Right forelimb (tissue), 1 donor: ENCODE data around the gene KLHL26.
"Not testable (repeated sequence)": the region's sequence is repeated elsewhere in the genome, so short reads cannot be mapped to it uniquely, and the experiment has no call there.

ENCODE experiments used
- DNase-seq: peaks from one replicate; pipeline ENCODE4 v3.0.0-alpha.2; 2018

The KLHL26 gene

GRCh38 chr19:18667531-18668251, 30.9 kb downstream of the KLHL26 start:
- no peak for DNase-seq

DNA sequence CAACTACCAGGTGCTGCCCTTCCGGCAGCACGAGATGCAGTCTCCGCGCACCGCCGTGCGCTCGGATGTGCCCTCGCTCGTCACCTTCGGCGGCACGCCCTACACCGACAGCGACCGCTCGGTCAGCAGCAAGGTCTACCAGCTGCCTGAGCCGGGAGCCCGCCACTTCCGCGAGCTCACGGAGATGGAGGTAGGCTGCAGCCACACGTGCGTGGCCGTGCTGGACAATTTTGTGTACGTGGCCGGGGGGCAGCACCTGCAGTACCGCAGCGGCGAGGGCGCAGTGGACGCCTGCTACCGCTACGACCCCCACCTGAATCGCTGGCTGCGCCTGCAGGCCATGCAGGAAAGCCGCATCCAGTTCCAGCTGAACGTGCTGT, 31.4 kb downstream of the KLHL26 start:
- no peak for DNase-seq

DNA sequence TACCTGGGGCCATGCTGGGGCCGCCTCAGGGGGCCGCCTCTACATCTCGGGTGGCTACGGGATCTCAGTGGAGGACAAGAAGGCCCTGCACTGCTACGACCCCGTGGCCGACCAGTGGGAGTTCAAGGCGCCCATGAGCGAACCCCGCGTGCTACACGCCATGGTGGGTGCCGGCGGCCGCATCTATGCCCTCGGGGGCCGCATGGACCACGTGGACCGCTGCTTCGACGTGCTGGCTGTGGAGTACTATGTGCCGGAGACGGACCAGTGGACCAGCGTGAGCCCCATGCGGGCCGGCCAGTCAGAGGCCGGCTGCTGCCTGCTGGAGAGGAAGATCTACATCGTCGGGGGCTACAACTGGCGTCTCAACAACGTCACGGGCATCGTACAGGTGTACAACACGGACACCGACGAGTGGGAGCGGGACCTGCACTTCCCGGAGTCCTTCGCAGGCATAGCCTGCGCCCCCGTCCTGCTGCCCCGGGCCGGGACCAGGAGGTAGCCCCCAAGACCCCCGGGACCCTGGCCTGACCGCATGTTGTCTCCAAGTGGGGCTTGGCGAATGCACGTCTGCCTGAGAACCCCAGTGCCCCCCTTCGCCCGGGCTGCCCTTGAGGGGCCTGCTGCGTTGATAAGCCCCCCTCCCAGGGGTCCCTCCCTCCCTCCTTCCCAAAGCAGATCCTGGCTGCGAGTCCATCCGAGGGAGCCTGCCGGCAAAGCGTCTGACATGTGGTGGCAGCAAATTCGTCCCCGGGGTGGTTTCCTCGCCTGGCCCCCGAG, 32.1 kb downstream of the KLHL26 start:
- DNase-seq = no peak

DNA sequence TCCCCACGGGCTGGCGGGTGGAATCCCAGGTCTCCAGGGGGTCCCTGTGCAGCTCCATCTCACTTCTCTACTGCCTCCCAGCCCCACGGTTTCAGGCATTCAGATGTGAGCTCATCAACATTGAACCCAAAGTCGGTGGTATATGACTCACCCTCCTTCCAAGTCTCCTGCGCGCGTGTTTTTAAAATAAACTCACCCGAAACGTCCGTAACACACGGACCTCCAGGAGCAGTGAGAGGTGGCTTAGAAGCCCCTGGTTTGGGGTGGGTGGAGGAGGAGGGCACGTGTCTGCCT, 32.6 kb downstream of the KLHL26 start:
- no peak for DNase-seq

DNA sequence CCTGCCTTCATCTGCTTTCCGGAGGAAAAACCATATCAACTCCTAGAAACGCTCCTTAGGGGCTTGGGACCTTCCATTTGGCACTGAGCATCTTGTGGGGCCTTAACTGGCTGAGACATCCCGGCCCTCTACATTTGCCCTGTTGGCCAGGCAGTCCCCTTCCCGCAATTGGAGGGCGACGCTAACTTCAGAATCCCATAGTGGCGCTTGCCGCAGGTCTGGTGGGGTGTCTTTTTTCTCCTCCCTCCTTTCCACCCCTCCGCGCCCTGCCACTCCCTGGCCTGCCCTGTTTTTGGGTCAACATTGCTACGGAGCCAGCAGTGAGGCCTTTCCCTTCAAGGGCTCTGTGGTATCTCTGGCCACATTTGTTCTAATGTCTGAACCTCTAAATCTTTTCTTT, 33.1 kb downstream of the KLHL26 start:
- DNase-seq = no peak

GRCh38 chr19:18670312-18670711, 33.5 kb downstream of the KLHL26 start:
- DNase-seq = no peak

DNA sequence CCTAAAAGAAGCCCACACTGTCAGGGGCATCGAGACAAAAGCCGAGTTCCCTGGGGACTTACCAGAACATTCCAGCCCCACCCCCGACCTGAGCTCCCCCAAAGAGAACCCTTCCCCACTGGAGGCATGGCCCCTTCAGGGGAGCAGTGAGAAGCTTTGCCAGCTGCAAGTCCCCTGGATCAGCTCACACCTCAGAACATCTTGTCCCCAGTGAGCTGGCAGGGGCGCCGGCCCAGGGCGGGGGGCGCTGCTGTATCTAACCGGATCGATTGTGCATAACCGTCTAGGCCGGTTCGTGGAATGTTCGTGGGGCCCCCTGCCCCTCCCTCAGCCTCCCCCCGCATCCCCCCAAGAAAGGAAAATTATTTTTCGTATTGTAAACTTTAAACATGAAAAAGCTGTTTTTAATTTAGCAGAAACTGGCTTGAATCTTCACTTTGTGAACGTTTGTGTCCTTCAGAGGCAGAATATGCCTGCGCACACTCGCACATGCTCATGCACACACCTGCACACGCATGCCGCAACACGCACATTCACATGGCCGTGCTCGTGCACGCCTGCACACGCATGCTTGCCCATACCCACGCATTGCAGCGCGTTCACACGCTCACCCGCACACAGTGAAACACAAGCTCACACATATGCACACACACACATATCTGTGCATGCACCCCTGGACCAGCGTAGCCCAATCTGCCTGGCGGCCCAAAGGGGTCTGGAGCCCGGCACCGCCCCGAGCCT, 34.6 kb downstream of the KLHL26 start:
- DNase-seq = no peak

GRCh38 chr19:18672044-18672451, 35.2 kb downstream of the KLHL26 start:
- no peak for DNase-seq

GRCh38 chr19:18672606-18673337, 35.9 kb downstream of the KLHL26 start:
- no peak for DNase-seq

- DNase-seq = no peak
Observed at GRCh38 chr19:18674616-18675015, 37.8 kb downstream of the KLHL26 start.

DNA sequence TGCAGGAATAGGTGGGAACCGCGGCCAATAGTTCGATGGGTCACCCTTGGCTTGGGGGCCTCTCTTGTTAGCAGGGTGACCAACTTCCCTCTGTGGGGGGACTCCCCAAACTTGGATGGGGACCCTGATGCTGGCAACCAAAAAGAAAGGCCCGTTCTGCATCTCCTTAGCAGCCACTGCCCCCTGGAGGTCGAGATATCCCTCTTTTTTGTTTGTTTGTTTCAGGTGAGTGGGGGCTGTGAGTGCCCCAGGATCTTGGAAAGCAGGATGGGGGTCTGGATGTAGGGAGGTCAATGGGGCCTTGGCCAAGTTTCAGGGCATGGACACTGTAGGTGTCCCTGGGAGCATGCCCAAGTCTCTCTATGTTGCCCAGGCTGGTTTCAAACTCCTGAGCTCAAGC, 39.0 kb downstream of the KLHL26 start:
- no peak for DNase-seq

DNA sequence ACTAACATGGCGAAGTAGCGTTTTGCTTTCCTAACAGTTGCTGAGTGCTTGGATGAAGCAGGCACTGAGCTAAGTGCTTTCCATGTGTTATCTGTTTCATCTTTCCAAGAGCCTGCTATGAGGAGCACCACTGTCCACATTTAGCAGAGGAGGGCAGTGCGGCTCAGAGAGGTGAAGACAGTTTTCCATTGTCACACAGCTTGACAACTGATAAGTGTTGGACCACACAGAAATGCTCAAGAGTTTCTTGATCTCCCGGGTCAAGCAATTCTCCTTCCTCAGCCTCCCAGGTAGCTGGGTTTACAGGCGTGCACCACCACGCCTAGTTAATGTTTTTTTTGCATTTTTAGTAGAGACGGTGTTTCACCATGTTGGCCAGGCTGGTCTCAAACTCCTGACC, 39.9 kb downstream of the KLHL26 start:
- no peak for DNase-seq

DNA sequence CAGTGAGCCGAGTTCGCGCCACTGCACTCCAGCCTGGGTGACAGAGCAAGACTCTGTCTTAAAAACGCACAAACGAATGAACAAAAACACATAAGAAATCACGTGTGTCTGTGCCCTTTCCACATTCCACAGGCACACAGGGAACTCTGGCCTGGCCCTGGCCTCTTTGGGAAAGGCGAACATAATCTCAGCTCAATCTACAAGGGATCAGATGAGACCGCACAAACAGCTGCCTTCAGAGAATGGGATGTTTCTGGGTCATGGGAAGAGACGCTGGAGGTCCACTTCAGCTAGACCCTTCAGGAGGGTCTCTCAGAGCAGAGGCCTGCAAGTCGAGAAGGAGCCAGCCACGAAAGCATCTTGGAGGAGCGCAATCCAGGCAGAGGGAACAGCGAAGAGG, 40.3 kb downstream of the KLHL26 start:
- no peak for DNase-seq

GRCh38 chr19:18680148-18680547, 43.3 kb downstream of the KLHL26 start:
- DNase-seq = not testable (repeated sequence)

GRCh38 chr19:18682807-18683108, 45.9 kb downstream of the KLHL26 start:
- no peak for DNase-seq

DNA sequence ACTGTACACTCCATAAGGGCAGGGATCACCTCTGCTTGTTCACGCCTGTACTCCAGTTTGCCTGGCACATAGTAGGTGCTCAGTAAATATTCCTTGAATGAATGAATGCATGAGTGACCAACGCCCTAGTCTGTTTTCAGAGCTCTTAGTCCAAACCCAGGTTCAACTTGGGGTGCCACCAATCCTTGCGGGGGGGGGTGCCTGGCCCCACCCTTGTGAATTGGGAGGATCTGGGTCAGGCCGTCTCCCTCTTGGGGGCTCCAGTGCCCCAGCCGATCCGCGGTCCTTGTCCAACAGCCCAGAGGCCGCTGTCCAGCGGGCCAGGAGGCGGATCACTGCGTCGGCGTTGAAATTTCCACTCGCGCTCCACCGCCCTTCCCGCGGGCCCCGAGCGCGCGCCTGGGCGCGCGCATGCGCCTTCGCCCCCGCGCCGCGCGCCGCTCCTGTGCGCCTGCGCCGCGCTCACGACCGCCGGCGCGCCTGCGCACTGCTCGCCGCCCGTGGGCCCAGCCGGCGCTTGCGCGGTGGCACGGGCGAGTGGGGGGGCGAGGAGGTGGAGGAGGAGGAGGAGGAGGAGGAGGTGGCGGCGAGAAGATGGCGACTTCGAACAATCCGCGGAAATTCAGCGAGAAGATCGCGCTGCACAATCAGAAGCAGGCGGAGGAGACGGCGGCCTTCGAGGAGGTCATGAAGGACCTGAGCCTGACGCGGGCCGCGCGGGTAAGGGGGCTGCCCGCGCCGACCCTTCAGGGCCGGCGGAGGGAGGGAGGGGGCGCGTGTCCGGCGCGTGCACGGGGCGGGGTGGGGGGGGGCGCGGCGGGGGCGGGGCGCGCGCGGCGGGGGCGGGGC, 46.5 kb downstream of the KLHL26 start, which contains the start of gene CRTC1:
Gene CRTC1 (plus strand): TSS at position 572 of the 849 bp plus-strand sequence. CDS start 23 bp downstream, at position 595.
- DNase-seq = peak; percentile 94

DNA sequence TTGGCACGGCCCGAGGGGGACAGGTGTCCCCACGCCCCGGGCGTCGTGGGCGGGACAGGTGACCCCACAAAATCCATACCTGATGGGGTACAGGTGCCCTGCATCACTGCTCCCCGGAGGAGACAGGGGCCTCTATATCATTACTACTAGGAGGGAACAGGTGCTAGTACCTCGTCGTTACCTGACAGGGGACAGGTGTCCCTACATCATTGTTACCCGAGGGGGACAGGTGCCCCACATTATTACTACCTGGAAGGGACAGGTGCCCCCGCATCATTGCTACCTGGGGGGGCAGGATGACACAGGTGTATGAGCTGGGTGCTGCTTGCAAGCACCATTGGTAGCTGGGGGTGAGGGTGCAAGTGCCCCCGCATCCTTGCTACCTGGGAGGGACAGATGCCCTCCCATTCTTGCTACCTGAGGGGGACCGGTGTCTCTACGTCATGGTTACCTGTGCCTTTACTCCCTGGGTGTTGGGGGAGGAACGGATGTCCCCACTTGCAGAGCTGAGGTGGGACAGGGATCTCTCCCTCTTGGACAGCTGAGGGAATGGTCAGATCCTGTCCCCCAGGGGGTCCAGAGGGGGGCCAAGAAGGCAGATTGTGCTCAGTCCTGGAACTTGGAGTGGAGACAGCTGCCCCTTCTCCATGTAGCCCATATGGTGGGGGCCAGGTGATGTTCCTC, 47.3 kb downstream of the KLHL26 start:
- DNase-seq = no peak

GRCh38 chr19:18684642-18684993, 47.8 kb downstream of the KLHL26 start:
- DNase-seq = no peak

GRCh38 chr19:18685597-18686190, 48.9 kb downstream of the KLHL26 start:
- DNase-seq = no peak

GRCh38 chr19:18687740-18688465, 51.1 kb downstream of the KLHL26 start:
- DNase-seq = no peak

- no peak for DNase-seq
Observed at GRCh38 chr19:18696023-18696422, 59.2 kb downstream of the KLHL26 start.
